Transverse colon (tissue), 4 donors: ENCODE measurements around the gene FILIP1L. TPM values are rescaled to one million over a fixed set of nuclear protein-coding genes. Genes with fewer than 3 reads are reported as not detected.
A peak's percentile ranks its signal among the peaks of the same experiment; 100 is the strongest.

Experiments
- DNase-seq: peaks from one replicate; pipeline ENCODE4 v3.0.0-alpha.2; 2019
- H3K27ac ChIP-seq, 4 donors: fragments of 200-600 bp; sonication (generic); 2 replicates each; pipeline ENCODE4 v1.5.1; 2016 to 2018; ENCODE audit warnings: inconsistent platforms in 4 of 4
- H3K27me3 ChIP-seq: fragments of 200-600 bp; sonication (generic); 2 replicates; pipeline ENCODE4 v1.5.1; 2017; ENCODE audit warnings: inconsistent platforms
- H3K36me3 ChIP-seq, 4 donors: fragments of 200-600 bp; sonication (generic); 2 replicates each; pipeline ENCODE4 v1.5.1; 2017 to 2019; ENCODE audit warnings: inconsistent platforms in 4 of 4
- H3K4me1 ChIP-seq, 4 donors: fragments of 200-600 bp; sonication (generic); 2 replicates each; pipeline ENCODE4 v1.5.1; 2017 to 2020; ENCODE audit warnings: inconsistent platforms in 4 of 4
- H3K4me3 ChIP-seq, 4 donors: fragments of 200-600 bp; sonication (generic); 1 replicate in 1 of 4; 2 replicates in 3 of 4; pipeline versions ENCODE4 v1.5.1 to v1.6.1; 2017 to 2019; ENCODE audit warnings: inconsistent platforms in 4 of 4
- H3K9me3 ChIP-seq, 2 donors: fragments of 200-600 bp; sonication (generic); 2 replicates each; pipeline ENCODE4 v1.5.1; 2017 to 2019; ENCODE audit warnings: inconsistent platforms in 2 of 2
- EP300 ChIP-seq: sonication (generic); formaldehyde crosslinking; IDR thresholded peaks from one replicate; pipeline ENCODE4 v1.6.1; 2017; ENCODE audit warnings: antibody characterized with exemption, low read depth
- POLR2A ChIP-seq: fragments of 450-650 bp; IDR thresholded peaks from one replicate; pipeline ENCODE4 v1.6.1; 2016; ENCODE audit warnings: antibody characterized with exemption, mild to moderate bottlenecking, moderate library complexity
- POLR2AphosphoS5 ChIP-seq, 3 donors: sonication (generic); formaldehyde crosslinking; IDR thresholded peaks; one replicate each; pipeline ENCODE4 v1.6.1; 2016; ENCODE audit warnings: antibody characterized with exemption in 3 of 3
- WGBS, 2 donors: methylation state at CpG; one replicate each; pipeline ENCODE4 v1.1.5; 2018; ENCODE audit warnings: low coverage in 1 of 2; 5-methylcytosine and 5-hydroxymethylcytosine counted together
- in situ Hi-C, 4 donors: fragments of 200-750 bp; cut with MboI; loops; one replicate each; pipeline versions ENCODE4 v1.15.0 to v1.15.1; 2017; ENCODE audit warnings: low sequenced_read_pairs in 3 of 4, low pct_ligation_motif_present in 1 of 4, low pct_unique_long_range_greater_than_20kb in 1 of 4
- intact Hi-C: fragments of 100-400 bp; cut with DNase I; formaldehyde crosslinking; loops from one replicate; pipeline ENCODE4 v1.15.1; 2023; ENCODE audit warnings: low total_unique reads
- total RNA-seq, 4 donors: library from RNA; depleted of rRNA; stranded (reverse); fragments of >200 nt; gene quantifications; one replicate each; pipeline ENCODE4 v1.1.0, GENCODE V29; 2016
- TF ChIP-seq, protein P1 (sequence below), 5 experiments: fragments of 200-600 bp in 3 of 5; fragments of 450-650 bp in 2 of 5; sonication (generic) in 3 of 5; IDR thresholded peaks; 1 replicate in 2 of 5; 2 replicates in 3 of 5; pipeline ENCODE4 v1.5.1; 2016 to 2017; ENCODE audit warnings: antibody characterized with exemption in 5 of 5, inconsistent platforms in 3 of 5, mild to moderate bottlenecking in 2 of 5, moderate library complexity in 1 of 5

The FILIP1L gene
- total RNA-seq, 4 donors from 2014 or later, result 12.3 to 38.2 (median 26.9) TPM

- TF ChIP-seq, protein P1, sequence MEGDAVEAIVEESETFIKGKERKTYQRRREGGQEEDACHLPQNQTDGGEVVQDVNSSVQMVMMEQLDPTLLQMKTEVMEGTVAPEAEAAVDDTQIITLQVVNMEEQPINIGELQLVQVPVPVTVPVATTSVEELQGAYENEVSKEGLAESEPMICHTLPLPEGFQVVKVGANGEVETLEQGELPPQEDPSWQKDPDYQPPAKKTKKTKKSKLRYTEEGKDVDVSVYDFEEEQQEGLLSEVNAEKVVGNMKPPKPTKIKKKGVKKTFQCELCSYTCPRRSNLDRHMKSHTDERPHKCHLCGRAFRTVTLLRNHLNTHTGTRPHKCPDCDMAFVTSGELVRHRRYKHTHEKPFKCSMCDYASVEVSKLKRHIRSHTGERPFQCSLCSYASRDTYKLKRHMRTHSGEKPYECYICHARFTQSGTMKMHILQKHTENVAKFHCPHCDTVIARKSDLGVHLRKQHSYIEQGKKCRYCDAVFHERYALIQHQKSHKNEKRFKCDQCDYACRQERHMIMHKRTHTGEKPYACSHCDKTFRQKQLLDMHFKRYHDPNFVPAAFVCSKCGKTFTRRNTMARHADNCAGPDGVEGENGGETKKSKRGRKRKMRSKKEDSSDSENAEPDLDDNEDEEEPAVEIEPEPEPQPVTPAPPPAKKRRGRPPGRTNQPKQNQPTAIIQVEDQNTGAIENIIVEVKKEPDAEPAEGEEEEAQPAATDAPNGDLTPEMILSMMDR (IDR thresholded peaks at IDR 0.05), result no peak
- no peak for TF ChIP-seq EP300
- no peak for TF ChIP-seq POLR2A
- no peak for TF ChIP-seq POLR2AphosphoS5 (IDR thresholded peaks at IDR 0.05)
- Histone ChIP-seq H3K4me3 (no peak overlapping the region), H3K36me3 (no peaks in the 10 kb centered on the region), H3K4me1 (peaks cover 4 to 27% (median 13%) of the 10 kb centered on the region in 4 donors), H3K27me3 (no peaks in the 10 kb centered on the region), H3K27ac (no peak overlapping the region), H3K9me3 (no peaks in the 10 kb centered on the region)
- no peak for DNase-seq
- in situ Hi-C loops, result no loop called here
- intact Hi-C loops, result no loop called here
These were observed 162.6 kb downstream of the FILIP1L start for GRCh38 chr3:99951701-99952100.

DNA sequence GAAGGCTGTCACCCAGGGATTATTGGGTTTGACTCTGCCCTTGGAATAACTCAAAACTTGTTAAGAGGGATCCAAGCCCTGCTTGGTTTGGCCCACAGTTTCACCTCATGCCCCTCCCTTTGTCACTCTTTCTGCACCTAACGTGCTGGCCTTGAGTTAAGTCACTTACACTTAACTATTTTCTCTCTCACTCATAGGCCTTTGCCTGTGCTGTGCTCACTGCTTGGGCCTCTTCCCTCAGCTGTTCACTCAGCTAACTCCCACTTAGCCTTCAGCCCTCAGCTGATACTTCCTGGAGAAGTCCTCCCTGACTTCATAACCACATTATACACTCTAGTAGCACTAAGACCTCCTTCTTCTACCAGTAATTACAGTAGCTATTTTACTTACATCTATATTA is 163.4 kb downstream of the FILIP1L start:
- H3K36me3 ChIP-seq, result no peaks in the 10 kb centered on the region
- intact Hi-C loops, result no loop called here

GRCh38 chr3:99949956-99950670 is 164.2 kb downstream of the FILIP1L start:
- no peaks in the 10 kb centered on the region for H3K36me3 ChIP-seq
- H3K27ac ChIP-seq, result peak overlapping the region in 2 of 4 donors; percentile 0 to 4
- no peaks in the 10 kb centered on the region for H3K27me3 ChIP-seq
- in situ Hi-C loops, result no loop called here
- no peaks in the 10 kb centered on the region for H3K9me3 ChIP-seq
- 86 to 87% methylated on average over 5 of the region's 5 CpGs for WGBS, 2 donors
- intact Hi-C loops, result no loop called here
- no peak overlapping the region for H3K4me3 ChIP-seq
- TF ChIP-seq POLR2AphosphoS5 (IDR thresholded peaks at IDR 0.05) (no peak), EP300 (no peak), POLR2A (no peak)
- TF ChIP-seq, protein P1 (IDR thresholded peaks at IDR 0.05), result no peak
- H3K4me1 ChIP-seq, result peaks cover 14 to 42% (median 27%) of the 10 kb centered on the region in 4 donors
- DNase-seq, result no peak

More for the DNA sequence above, 163.4 kb downstream of the FILIP1L start:
- Histone ChIP-seq H3K27ac (peak overlapping the region in 1 of 4 donors; percentile 4), H3K4me1 (peaks cover 6 to 34% (median 19%) of the 10 kb centered on the region in 4 donors), H3K4me3 (no peak overlapping the region), H3K27me3 (no peaks in the 10 kb centered on the region), H3K9me3 (no peaks in the 10 kb centered on the region)
- DNase-seq, result no peak
- in situ Hi-C loops, result no loop called here
- TF ChIP-seq, protein P1 (IDR thresholded peaks at IDR 0.05), result no peak
- TF ChIP-seq EP300, result no peak
- TF ChIP-seq POLR2AphosphoS5 (IDR thresholded peaks at IDR 0.05), result no peak
- no peak for TF ChIP-seq POLR2A
- 40 to 75% methylated on average over 1 of the region's 1 CpG for WGBS, 2 donors

DNA sequence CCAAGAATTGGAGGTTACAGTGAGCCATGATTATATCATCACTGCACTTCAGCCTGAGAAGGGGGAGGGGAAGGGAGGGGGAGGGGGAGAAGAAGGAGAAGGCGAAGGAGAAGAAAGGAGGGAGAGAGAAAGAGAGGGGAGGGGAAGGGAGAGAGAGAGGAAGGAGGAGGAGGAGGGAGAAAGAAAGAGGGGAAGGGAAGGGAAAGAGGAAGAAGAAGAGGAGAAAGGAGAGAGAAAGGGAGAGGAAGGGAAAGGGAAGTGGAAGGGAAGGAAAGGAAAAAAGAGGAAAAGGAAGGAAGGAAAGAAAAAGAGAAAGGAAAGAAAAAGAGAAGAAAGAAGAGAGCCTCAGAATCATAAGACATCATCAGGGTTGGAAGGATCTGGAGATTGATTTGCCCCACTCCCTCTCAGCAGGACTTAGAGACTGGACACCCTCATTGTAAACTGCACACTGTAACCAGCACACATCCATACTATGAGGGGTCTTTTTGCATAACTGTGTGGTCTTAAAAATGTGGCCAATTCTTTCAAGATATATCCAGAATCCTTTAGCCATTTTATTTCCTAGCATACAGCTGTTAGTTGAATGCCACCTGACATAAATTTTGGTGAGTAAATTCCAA is 165.7 kb downstream of the FILIP1L start:
- Histone ChIP-seq H3K4me3 (no peak overlapping the region), H3K4me1 (peaks cover 16 to 58% (median 32%) of the 10 kb centered on the region in 4 donors), H3K36me3 (no peaks in the 10 kb centered on the region), H3K27ac (no peak overlapping the region), H3K27me3 (no peaks in the 10 kb centered on the region), H3K9me3 (no peaks in the 10 kb centered on the region)
- intact Hi-C loops, result no loop called here
- TF ChIP-seq, protein P1 (IDR thresholded peaks at IDR 0.05), result no peak
- TF ChIP-seq EP300 (no peak), POLR2AphosphoS5 (IDR thresholded peaks at IDR 0.05) (no peak), POLR2A (no peak)
- no peak for DNase-seq
- in situ Hi-C loops, result no loop called here
- 94 to 100% methylated on average over 1 of the region's 1 CpG for WGBS, 2 donors
